ENCODE data around the gene SPATA45. TPM values are rescaled to one million over a fixed set of nuclear protein-coding genes. Genes with fewer than 3 reads are reported as not detected.
"Not testable (repeated sequence)": the region's sequence is repeated elsewhere in the genome, so short reads cannot be mapped to it uniquely, and the experiment has no call there.

The SPATA45 gene
- total and polyA plus RNA-seq, 3 experiments from 2014 or later, result not detected

GRCh38 chr1:212864201-212864600 lies 16.8 kb upstream of the SPATA45 start:
- H3K4me1 ChIP-seq (ENCODE audit: insufficient read depth, low read length), result peaks cover 13% of the 10 kb centered on the region
- POLR2A ChIA-PET, result interaction anchor here (0.6 kb wide), 1 partner anchor 14 kb away, joined by 3 read pairs; no protein-coding TSS in a partner anchor
- Mint-ChIP-seq H3K4me3 (peak overlapping the region in 1 of 7 donors; percentile 16), H3K27ac (peak overlapping the region in 1 of 8 donors; percentile 17), H3K27me3 (no peaks in the 10 kb centered on the region), H3K36me3 (peaks cover 0 to 21% (median 0%) of the 10 kb centered on the region in 3 donors), H3K9me3 (no peaks in the 10 kb centered on the region), H3K4me1 (peaks cover 10 to 12% (median 11%) of the 10 kb centered on the region in 3 donors)
- no peak overlapping the region for H3K4me3 ChIP-seq (ENCODE audit: low read length)
- no peaks in the 10 kb centered on the region for H3K9me3 ChIP-seq (ENCODE audit: low read length)
- CTCF ChIA-PET, result no interaction called here
- DNase-seq, result no peak
- no peaks in the 10 kb centered on the region for H3K36me3 ChIP-seq (ENCODE audit: insufficient read depth, low read length)
- no peak overlapping the region for H3K27ac ChIP-seq (ENCODE audit: low read depth, low read length)
- H3K27me3 ChIP-seq (ENCODE audit: insufficient read depth, low read length, poor library complexity, severe bottlenecking), result no peaks in the 10 kb centered on the region

- H3K27ac ChIP-seq (ENCODE audit: low read depth, low read length); DNase-seq; H3K9me3 Mint-ChIP-seq; POLR2A ChIA-PET; H3K27me3 ChIP-seq (ENCODE audit: insufficient read depth, low read length, poor library complexity, severe bottlenecking); H3K9me3 ChIP-seq (ENCODE audit: low read length); H3K36me3 ChIP-seq (ENCODE audit: insufficient read depth, low read length); H3K27me3 Mint-ChIP-seq; H3K4me3 ChIP-seq (ENCODE audit: low read length); H3K4me3 Mint-ChIP-seq: not testable (repeated sequence)
- peaks cover 0 to 25% (median 0%) of the 10 kb centered on the region in 3 donors for H3K36me3 Mint-ChIP-seq
- H3K4me1 Mint-ChIP-seq, result peaks cover 10 to 17% (median 11%) of the 10 kb centered on the region in 3 donors
- CTCF ChIA-PET, result interaction anchor here (0.6 kb wide), 1 partner anchor 183 kb away, joined by 3 read pairs; no protein-coding TSS in a partner anchor
- H3K27ac Mint-ChIP-seq, result peak overlapping the region in 1 of 8 donors; percentile 21
- H3K4me1 ChIP-seq (ENCODE audit: insufficient read depth, low read length), result peaks cover 18% of the 10 kb centered on the region
Measured at GRCh38 chr1:212863345-212863744, 15.9 kb upstream of the SPATA45 start.

GRCh38 chr1:212862111-212862690 lies 14.8 kb upstream of the SPATA45 start:
- H3K4me3 Mint-ChIP-seq, result no peak overlapping the region
- Histone ChIP-seq H3K4me1 (ENCODE audit: insufficient read depth, low read length) (peaks cover 22% of the 10 kb centered on the region), H3K36me3 (ENCODE audit: insufficient read depth, low read length) (no peaks in the 10 kb centered on the region), H3K27ac (ENCODE audit: low read depth, low read length) (no peak overlapping the region), H3K9me3 (ENCODE audit: low read length) (no peaks in the 10 kb centered on the region), H3K4me3 (ENCODE audit: low read length) (no peak overlapping the region), H3K27me3 (ENCODE audit: insufficient read depth, low read length, poor library complexity, severe bottlenecking) (no peaks in the 10 kb centered on the region)
- H3K27me3 Mint-ChIP-seq, result no peaks in the 10 kb centered on the region
- CTCF ChIA-PET, result no interaction called here
- peaks cover 0 to 31% (median 0%) of the 10 kb centered on the region in 3 donors for H3K36me3 Mint-ChIP-seq
- DNase-seq, result no peak
- POLR2A ChIA-PET, result no interaction called here
- peaks cover 18 to 22% (median 18%) of the 10 kb centered on the region in 3 donors for H3K4me1 Mint-ChIP-seq
- no peak overlapping the region for H3K27ac Mint-ChIP-seq
- no peaks in the 10 kb centered on the region for H3K9me3 Mint-ChIP-seq

GRCh38 chr1:212860713-212861581 lies 13.5 kb upstream of the SPATA45 start:
- Mint-ChIP-seq H3K4me3 (no peak overlapping the region), H3K27me3 (no peaks in the 10 kb centered on the region), H3K27ac (no peak overlapping the region), H3K36me3 (peaks cover 0 to 26% (median 0%) of the 10 kb centered on the region in 3 donors), H3K9me3 (no peaks in the 10 kb centered on the region), H3K4me1 (peaks cover 25 to 29% (median 29%) of the 10 kb centered on the region in 3 donors)
- H3K4me3 ChIP-seq (ENCODE audit: low read length), result no peak overlapping the region
- H3K27ac ChIP-seq (ENCODE audit: low read depth, low read length), result no peak overlapping the region
- H3K36me3 ChIP-seq (ENCODE audit: insufficient read depth, low read length), result no peaks in the 10 kb centered on the region
- ChIA-PET POLR2A (no interaction called here), CTCF (interaction anchor here (0.6 to 1.1 kb wide), 2 partner anchors 163 to 196 kb away, joined by 3 read pairs; no protein-coding TSS in a partner anchor)
- no peaks in the 10 kb centered on the region for H3K9me3 ChIP-seq (ENCODE audit: low read length)
- peaks cover 27% of the 10 kb centered on the region for H3K4me1 ChIP-seq (ENCODE audit: insufficient read depth, low read length)
- H3K27me3 ChIP-seq (ENCODE audit: insufficient read depth, low read length, poor library complexity, severe bottlenecking), result no peaks in the 10 kb centered on the region
- DNase-seq, result no peak

GRCh38 chr1:212858461-212859265 lies 11.2 kb upstream of the SPATA45 start:
- peak overlapping the region; percentile 78 for H3K4me3 ChIP-seq (ENCODE audit: low read length)
- peak in 2 of 5 donors; percentile 25 to 53 for DNase-seq
- H3K27me3 ChIP-seq (ENCODE audit: insufficient read depth, low read length, poor library complexity, severe bottlenecking), result no peaks in the 10 kb centered on the region
- peak overlapping the region; percentile 64 for H3K27ac ChIP-seq (ENCODE audit: low read depth, low read length)
- H3K27ac Mint-ChIP-seq, result peak overlapping the region in 7 of 8 donors; percentile 87 to 99 (median 96)
- no peaks in the 10 kb centered on the region for H3K9me3 Mint-ChIP-seq
- peak overlapping the region in 4 of 7 donors; percentile 92 to 99 (median 98) for H3K4me3 Mint-ChIP-seq
- H3K27me3 Mint-ChIP-seq, result no peaks in the 10 kb centered on the region
- CTCF ChIA-PET, result interaction anchor here (1.2 kb wide), 1 partner anchor 193 kb away, joined by 4 read pairs; no protein-coding TSS in a partner anchor
- POLR2A ChIA-PET, result interaction anchor here (0.9 to 1.4 kb wide), 2 partner anchors 64 to 66 kb away, joined by 3 to 6 read pairs; no protein-coding TSS in a partner anchor
- H3K9me3 ChIP-seq (ENCODE audit: low read length), result no peaks in the 10 kb centered on the region
- H3K36me3 Mint-ChIP-seq, result peaks cover 3 to 16% (median 7%) of the 10 kb centered on the region in 3 donors
- no peaks in the 10 kb centered on the region for H3K36me3 ChIP-seq (ENCODE audit: insufficient read depth, low read length)
- peaks cover 27% of the 10 kb centered on the region for H3K4me1 ChIP-seq (ENCODE audit: insufficient read depth, low read length)
- H3K4me1 Mint-ChIP-seq, result peaks cover 17 to 25% (median 22%) of the 10 kb centered on the region in 3 donors

GRCh38 chr1:212857992-212858460 lies 10.6 kb upstream of the SPATA45 start, which contains the start of gene FLVCR1:
Gene FLVCR1, plus strand, starts transcription at chr1:212858275. Its CDS starts 178 bp downstream, at chr1:212858453.
- Histone ChIP-seq H3K27me3 (ENCODE audit: insufficient read depth, low read length, poor library complexity, severe bottlenecking) (no peaks in the 10 kb centered on the region), H3K4me1 (ENCODE audit: insufficient read depth, low read length) (peaks cover 27% of the 10 kb centered on the region), H3K36me3 (ENCODE audit: insufficient read depth, low read length) (no peaks in the 10 kb centered on the region), H3K9me3 (ENCODE audit: low read length) (no peaks in the 10 kb centered on the region), H3K27ac (ENCODE audit: low read depth, low read length) (peak within 1 kb of the TSS; percentile 64), H3K4me3 (ENCODE audit: low read length) (peak within 1 kb of the TSS; percentile 78)
- H3K27me3 Mint-ChIP-seq, result no peaks in the 10 kb centered on the region
- no peaks in the 10 kb centered on the region for H3K9me3 Mint-ChIP-seq
- ChIA-PET POLR2A (interaction anchor here (0.6 to 1.4 kb wide), 3 partner anchors 64 to 67 kb away, joined by 3 to 6 read pairs (median 5); partner anchors contain the start of gene NSL1), CTCF (interaction anchor here (1.2 kb wide), 1 partner anchor 193 kb away, joined by 4 read pairs; no protein-coding TSS in a partner anchor)
- peaks cover 14 to 25% (median 19%) of the 10 kb centered on the region in 3 donors for H3K4me1 Mint-ChIP-seq
- H3K36me3 Mint-ChIP-seq, result peaks cover 8 to 18% (median 10%) of the 10 kb centered on the region in 3 donors
- peak within 1 kb of the TSS in 7 of 8 donors; percentile 87 to 99 (median 96) for H3K27ac Mint-ChIP-seq
- H3K4me3 Mint-ChIP-seq, result peak within 1 kb of the TSS in 4 of 7 donors; percentile 92 to 99 (median 98)
- DNase-seq, result peak; percentile 77 to 93 (median 90)

GRCh38 chr1:212856755-212857154 lies 9.3 kb upstream of the SPATA45 start:
- no peak for DNase-seq
- POLR2A ChIA-PET, result no interaction called here
- H3K36me3 Mint-ChIP-seq, result peaks cover 10 to 18% (median 18%) of the 10 kb centered on the region in 3 donors
- peaks cover 14 to 21% (median 19%) of the 10 kb centered on the region in 3 donors for H3K4me1 Mint-ChIP-seq
- no peaks in the 10 kb centered on the region for H3K36me3 ChIP-seq (ENCODE audit: insufficient read depth, low read length)
- peak overlapping the region in 3 of 8 donors; percentile 47 to 80 (median 68) for H3K27ac Mint-ChIP-seq
- H3K27me3 ChIP-seq (ENCODE audit: insufficient read depth, low read length, poor library complexity, severe bottlenecking), result no peaks in the 10 kb centered on the region
- peak overlapping the region; percentile 64 for H3K27ac ChIP-seq (ENCODE audit: low read depth, low read length)
- peaks cover 27% of the 10 kb centered on the region for H3K4me1 ChIP-seq (ENCODE audit: insufficient read depth, low read length)
- CTCF ChIA-PET, result no interaction called here
- H3K9me3 Mint-ChIP-seq, result no peaks in the 10 kb centered on the region
- H3K9me3 ChIP-seq (ENCODE audit: low read length), result no peaks in the 10 kb centered on the region
- H3K27me3 Mint-ChIP-seq, result no peaks in the 10 kb centered on the region
- H3K4me3 Mint-ChIP-seq, result peak overlapping the region in 5 of 7 donors; percentile 49 to 99 (median 76)
- H3K4me3 ChIP-seq (ENCODE audit: low read length), result no peak overlapping the region
